HG03135 (cell line): ENCODE results near the gene MRPL18.
"Not testable (repeated sequence)": the region's sequence is repeated elsewhere in the genome, so short reads cannot be mapped to it uniquely, and the experiment has no call there.

Experiments used
- ATAC-seq: cut with Tn5 transposase; IDR thresholded peaks from one replicate; pipeline ENCODE4 v1.9.1; 2021; ENCODE audit warnings: mild to moderate bottlenecking, moderate library complexity; ENCODE audit not compliant: unreplicated experiment

The MRPL18 gene

GRCh38 chr6:159772196-159772595 lies 18.1 kb upstream of the MRPL18 start:
- no peak for ATAC-seq

GRCh38 chr6:159777240-159777904 lies 12.9 kb upstream of the MRPL18 start:
- no peak for ATAC-seq

- ATAC-seq: no peak
Observed at GRCh38 chr6:159778131-159778530, 12.1 kb upstream of the MRPL18 start.

GRCh38 chr6:159778542-159779103 lies 11.6 kb upstream of the MRPL18 start:
- ATAC-seq: no peak

- ATAC-seq: no peak
Observed at GRCh38 chr6:159788276-159788675, 2.0 kb upstream of the MRPL18 start.

- peak; percentile 15 for ATAC-seq
Observed at GRCh38 chr6:159788753-159789376, 1.4 kb upstream of the MRPL18 start.

- ATAC-seq: peak; percentile 63
Observed at GRCh38 chr6:159789377-159790148, 704 bp upstream of the MRPL18 start, which contains the start of gene TCP1. Gene TCP1 (minus strand): TSS chr6:159789602. CDS start chr6:159789468, 134 bp downstream.

GRCh38 chr6:159790956-159791598 lies 810 bp downstream of the MRPL18 start:
- no peak for ATAC-seq

GRCh38 chr6:159794976-159795375 lies 4.7 kb downstream of the MRPL18 start:
- not testable (repeated sequence) for ATAC-seq

GRCh38 chr6:159797554-159797953 lies 7.3 kb downstream of the MRPL18 start:
- no peak for ATAC-seq

GRCh38 chr6:159800141-159800865 lies 10.0 kb downstream of the MRPL18 start, which contains the start of gene PNLDC1:
Gene PNLDC1 (plus strand): TSS chr6:159800276. CDS start chr6:159800308, 32 bp downstream.
- ATAC-seq: no peak

- no peak for ATAC-seq
Observed at GRCh38 chr6:159801935-159802334, 11.7 kb downstream of the MRPL18 start.

GRCh38 chr6:159804504-159804903 lies 14.2 kb downstream of the MRPL18 start:
- no peak for ATAC-seq

- ATAC-seq: no peak
Observed at GRCh38 chr6:159805440-159806020, 15.3 kb downstream of the MRPL18 start.

- ATAC-seq: no peak
Observed at GRCh38 chr6:159806021-159806458, 15.8 kb downstream of the MRPL18 start.

- ATAC-seq: no peak
Observed at GRCh38 chr6:159807150-159807858, 17.0 kb downstream of the MRPL18 start.

- ATAC-seq: no peak
Observed at GRCh38 chr6:159808647-159809046, 18.4 kb downstream of the MRPL18 start.

- no peak for ATAC-seq
Observed at GRCh38 chr6:159809149-159809548, 18.9 kb downstream of the MRPL18 start.

- no peak for ATAC-seq
Observed at GRCh38 chr6:159813781-159814180, 23.5 kb downstream of the MRPL18 start.
